B cell (primary cell): ENCODE data around the gene ZNF622.

Experiments
- CTCF ChIP-seq: fragments of 200-600 bp; IDR thresholded peaks from one replicate; pipeline ENCODE4 v1.8.0; 2022; ENCODE audit warnings: antibody characterized with exemption, mild to moderate bottlenecking
- EZH2 ChIP-seq: IDR thresholded peaks from 2 replicates; pipeline ENCODE4 v1.6.1; 2012; ENCODE audit warnings: borderline replicate concordance, low read depth, mild to moderate bottlenecking, moderate library complexity, low read length; ENCODE audit not compliant: insufficient read depth, poor library complexity, severe bottlenecking

- TF ChIP-seq CTCF (no peak), EZH2 (no peak)
Measured at GRCh38 chr5:16437977-16438376, 27.6 kb downstream of the ZNF622 start.
